Testis (tissue), 3 donors: Measurements from ENCODE around the gene CD300LF. TPM values are rescaled to one million over a fixed set of nuclear protein-coding genes. Genes with fewer than 3 reads are reported as not detected.
A peak's percentile ranks its signal among the peaks of the same experiment; 100 is the strongest.

Experiments used
- DNase-seq: peaks from one replicate; pipeline ENCODE4 v3.0.0-alpha.2; 2019
- H3K27ac ChIP-seq, 2 donors: fragments of 200-600 bp; sonication (generic); one replicate each; pipeline ENCODE4 v1.5.1; 2019
- H3K27me3 ChIP-seq: fragments of 200-600 bp; sonication (generic); one replicate; pipeline ENCODE4 v1.5.1; 2019
- H3K36me3 ChIP-seq: fragments of 200-600 bp; sonication (generic); one replicate; pipeline ENCODE4 v1.5.1; 2017; ENCODE audit warnings: low read depth; ENCODE audit errors: missing control alignments
- H3K4me1 ChIP-seq: fragments of 200-600 bp; sonication (generic); one replicate; pipeline ENCODE4 v1.5.1; 2019
- H3K4me3 ChIP-seq, 2 donors: fragments of 200-600 bp; sonication (generic); one replicate each; pipeline ENCODE4 v1.5.1; 2017 to 2019
- H3K9me3 ChIP-seq: fragments of 200-600 bp; sonication (generic); one replicate; pipeline ENCODE4 v1.5.1; 2017
- CTCF ChIP-seq, 3 experiments: fragments of 450-650 bp in 2 of 3; fragments of 200-600 bp in 1 of 3; sonication (generic) in 1 of 3; IDR thresholded peaks; one replicate each; pipeline ENCODE4 v1.5.1; 2016 to 2019; ENCODE audit warnings: antibody characterized with exemption in 3 of 3, mild to moderate bottlenecking in 2 of 3, moderate library complexity in 1 of 3
- POLR2A ChIP-seq: fragments of 450-650 bp; IDR thresholded peaks from one replicate; pipeline ENCODE4 v1.6.1; 2017; ENCODE audit warnings: antibody characterized with exemption, mild to moderate bottlenecking, moderate library complexity
- WGBS, 2 donors: methylation state at CpG; one replicate each; pipeline ENCODE4 v1.1.5; 2018; 5-methylcytosine and 5-hydroxymethylcytosine counted together
- intact Hi-C: fragments of 100-400 bp; cut with DNase I; formaldehyde crosslinking; loops from one replicate; pipeline ENCODE4 v1.15.1; 2023; ENCODE audit warnings: low total_unique reads
- polyA plus RNA-seq: library from polyadenylated mRNA; stranded (reverse); fragments of 350-450 nt; fragmentation: Illumina TruSeq; extraction: RNeasy Lipid Tissue Mini Kit (QIAGEN cat#74804); gene quantifications from one replicate; pipeline ENCODE4 v1.2.3, GENCODE V29; 2014; ENCODE audit warnings: low read depth, low replicate concordance; ENCODE audit not compliant: insufficient read depth
- total RNA-seq, 2 donors: library from RNA; depleted of rRNA; stranded (reverse); fragments of >200 nt; gene quantifications; one replicate each; pipeline ENCODE4 v1.2.3, GENCODE V29; 2016

Gene CD300LF
- total and polyA plus RNA-seq, 3 donors from 2014 or later: 0.43 to 1.1 (median 0.79) TPM

GRCh38 chr17:74759941-74760340 is 47.2 kb upstream of the CD300LF start:
- Histone ChIP-seq H3K27me3 (no peaks in the 10 kb centered on the region), H3K4me1 (peaks cover 60% of the 10 kb centered on the region), H3K4me3 (no peak overlapping the region), H3K9me3 (no peaks in the 10 kb centered on the region), H3K36me3 (no peaks in the 10 kb centered on the region), H3K27ac (peak overlapping the region; percentile 14 to 39)
- 75 to 80% methylated on average over 10 of the region's 10 CpGs for WGBS, 2 donors
- TF ChIP-seq CTCF (IDR thresholded peaks at IDR 0.05) (no peak), POLR2A (no peak)
- no peak for DNase-seq
- intact Hi-C loops: loop anchor here (5.0 kb wide), 1 partner anchor 48 kb away; the partner anchor contains the start of gene CD300LF

DNA sequence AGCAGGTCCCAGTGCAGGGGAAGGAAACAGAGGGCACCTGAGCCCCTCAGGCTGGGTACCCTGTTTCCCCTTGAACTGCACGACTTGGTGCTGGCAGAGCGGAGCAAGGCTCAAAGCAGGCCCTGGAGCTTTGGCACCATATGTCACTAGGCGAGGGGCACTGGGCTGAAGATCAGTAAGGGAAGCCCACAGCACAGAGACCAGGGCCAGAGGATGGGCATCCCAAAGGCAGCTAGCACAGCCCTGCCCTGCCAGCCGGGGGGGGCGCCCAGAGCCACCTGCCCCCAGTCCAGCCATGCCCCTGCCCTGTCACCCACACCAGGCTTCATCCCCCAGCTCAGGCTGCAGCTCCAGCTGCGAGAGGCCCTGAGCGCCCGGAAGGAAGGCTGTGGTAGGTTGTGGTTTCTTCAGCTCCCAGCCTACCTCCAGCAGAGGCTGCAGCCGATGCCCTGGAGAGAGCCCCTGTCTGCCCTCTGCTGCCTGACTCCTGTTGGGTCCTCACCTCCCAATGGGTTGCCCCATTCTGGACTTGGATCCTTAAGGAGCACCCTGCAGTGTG is 46.6 kb upstream of the CD300LF start:
- no peak for DNase-seq
- intact Hi-C loops: no loop called here
- TF ChIP-seq CTCF (IDR thresholded peaks at IDR 0.05): no peak
- no peak for TF ChIP-seq POLR2A
- Histone ChIP-seq H3K9me3 (no peaks in the 10 kb centered on the region), H3K36me3 (no peaks in the 10 kb centered on the region), H3K27me3 (no peaks in the 10 kb centered on the region), H3K4me1 (peaks cover 60% of the 10 kb centered on the region), H3K4me3 (no peak overlapping the region), H3K27ac (peak overlapping the region in 1 of 2 donors; percentile 14)
- WGBS, 2 donors: 55 to 65% methylated on average over 4 to 9 of the region's 9 CpGs

GRCh38 chr17:74758848-74759168 is 46.1 kb upstream of the CD300LF start:
- Histone ChIP-seq H3K4me3 (no peak overlapping the region), H3K9me3 (no peaks in the 10 kb centered on the region), H3K27me3 (no peaks in the 10 kb centered on the region), H3K36me3 (no peaks in the 10 kb centered on the region), H3K27ac (peak overlapping the region; percentile 12 to 14), H3K4me1 (peaks cover 60% of the 10 kb centered on the region)
- TF ChIP-seq POLR2A (no peak), CTCF (IDR thresholded peaks at IDR 0.05) (no peak)
- no peak for DNase-seq
- intact Hi-C loops: no loop called here
- WGBS, 2 donors: 82 to 100% methylated on average over 1 to 2 of the region's 2 CpGs

DNA sequence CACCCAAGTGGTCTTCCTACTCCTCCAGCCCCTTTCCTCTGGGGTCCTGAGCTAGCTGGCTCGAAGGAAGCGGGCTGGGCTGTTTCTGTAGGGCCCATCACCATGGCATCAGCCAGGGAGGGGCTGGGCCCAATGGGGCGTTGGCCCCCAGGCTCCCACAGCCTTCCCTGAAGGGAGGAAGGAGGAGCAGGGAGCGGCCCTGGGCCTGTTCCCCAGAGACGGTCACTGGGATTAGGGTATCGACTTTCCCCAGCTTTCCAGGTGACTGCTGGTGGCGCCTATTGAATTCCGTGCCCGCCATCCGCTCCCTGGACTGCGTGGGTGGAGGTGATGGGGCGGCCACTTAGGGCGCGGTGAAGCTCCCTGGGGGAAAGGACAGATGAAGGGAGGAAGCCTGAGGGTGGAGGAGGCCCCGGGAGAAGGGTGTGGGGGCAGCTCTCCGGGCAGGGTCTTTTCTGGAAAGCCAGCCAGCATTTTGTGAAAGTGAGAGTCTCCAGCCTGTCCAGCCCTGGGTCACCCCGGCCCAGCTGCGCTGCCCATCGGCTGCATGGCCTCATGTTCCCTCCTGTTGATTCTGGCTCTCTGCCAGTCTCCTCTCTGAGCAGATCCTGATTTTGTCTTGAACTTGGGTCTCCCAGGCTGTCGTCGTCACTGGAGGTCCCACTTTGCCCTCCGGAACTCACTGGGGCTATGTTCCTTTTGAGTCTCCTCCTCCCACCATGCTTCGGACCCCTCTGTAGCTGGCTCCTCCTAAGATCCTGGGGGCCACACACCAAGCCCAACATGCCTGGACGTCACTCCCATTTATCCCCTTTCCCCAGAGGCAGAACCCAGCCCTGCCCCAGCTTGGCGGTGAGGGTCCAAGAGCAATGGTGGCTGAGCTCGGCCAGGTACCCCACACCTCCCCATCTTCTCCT is 45.5 kb upstream of the CD300LF start:
- H3K27ac ChIP-seq: peak overlapping the region; percentile 12 to 14
- intact Hi-C loops: no loop called here
- 49 to 52% methylated on average over 22 to 26 of the region's 26 CpGs for WGBS, 2 donors
- TF ChIP-seq CTCF (IDR thresholded peaks at IDR 0.05) (no peak), POLR2A (no peak)
- peaks cover 56% of the 10 kb centered on the region for H3K4me1 ChIP-seq
- no peak overlapping the region for H3K4me3 ChIP-seq
- no peak for DNase-seq
- no peaks in the 10 kb centered on the region for H3K36me3 ChIP-seq
- H3K27me3 ChIP-seq: no peaks in the 10 kb centered on the region
- no peaks in the 10 kb centered on the region for H3K9me3 ChIP-seq
